Calu3 (cell line): ENCODE results near the gene LMLN. TPM values are rescaled to one million over a fixed set of nuclear protein-coding genes. Genes with fewer than 3 reads are reported as not detected.

Source experiments
- BruUV-seq: library from RNA; stranded (reverse); fragments of 400-500 nt; replicated peaks from 2 replicates; lab custom pipeline; 2021; lab: Mats Ljungman, UMichigan
- CTCF ChIA-PET: fragments of 300-600 bp; sonication (Branson Sonifier 250); formaldehyde crosslinking; loops from one replicate; lab custom pipeline; 2022; ENCODE audit warnings: antibody characterized with exemption; lab: Charles Lee
- DNase-seq: peaks from one replicate; pipeline ENCODE4 v3.0.0; 2022
- H3K27ac Mint-ChIP-seq: one replicate; pipeline ENCODE4 v1.8.0; 2022; ENCODE audit warnings: mixed read lengths; ENCODE audit not compliant: unreplicated experiment
- H3K27me3 Mint-ChIP-seq: one replicate; pipeline ENCODE4 v1.8.0; 2022; ENCODE audit warnings: mixed read lengths; ENCODE audit not compliant: unreplicated experiment
- H3K36me3 Mint-ChIP-seq: one replicate; pipeline ENCODE4 v1.8.0; 2022; ENCODE audit warnings: mild to moderate bottlenecking, moderate library complexity, mixed read lengths; ENCODE audit not compliant: insufficient read depth, unreplicated experiment
- H3K4me1 Mint-ChIP-seq: one replicate; pipeline ENCODE4 v1.8.0; 2022; ENCODE audit warnings: mild to moderate bottlenecking, low read depth, mixed read lengths; ENCODE audit not compliant: unreplicated experiment
- H3K4me3 Mint-ChIP-seq: one replicate; pipeline ENCODE4 v1.8.0; 2022; ENCODE audit warnings: mild to moderate bottlenecking, low read depth, moderate library complexity, mixed read lengths; ENCODE audit not compliant: unreplicated experiment
- H3K9me3 Mint-ChIP-seq: one replicate; pipeline ENCODE4 v1.8.0; 2022; ENCODE audit warnings: low read depth, mixed read lengths; ENCODE audit not compliant: unreplicated experiment
- CTCF ChIP-seq: fragments of 200-600 bp; IDR thresholded peaks from one replicate; pipeline ENCODE4 v1.8.0; 2022; ENCODE audit warnings: antibody characterized with exemption; ENCODE audit not compliant: unreplicated experiment
- intact Hi-C: fragments of 100-400 bp; cut with micrococcal nuclease; formaldehyde crosslinking; loops from one replicate; pipeline ENCODE4 v1.10.0; 2022; ENCODE audit not compliant: unreplicated experiment
- total RNA-seq: library from RNA; stranded (reverse); gene quantifications from 2 replicates; pipeline ENCODE4 v1.2.3, GENCODE V29; 2022

LMLN gene
- total RNA-seq, 1 experiment from 2014 or later, result 7.6 TPM

- Mint-ChIP-seq H3K4me3 (no peak overlapping the region), H3K27ac (no peak overlapping the region), H3K36me3 (no peaks in the 10 kb centered on the region), H3K27me3 (peaks cover 23% of the 10 kb centered on the region), H3K4me1 (no peaks in the 10 kb centered on the region), H3K9me3 (no peaks in the 10 kb centered on the region)
- TF ChIP-seq CTCF, result no peak
- BruUV-seq, result no TSS peak
- CTCF ChIA-PET, result no interaction called here
- intact Hi-C loops, result no loop called here
- no peak for DNase-seq
These were observed 101.4 kb downstream of the LMLN start for GRCh38 chr3:198061119-198062067.

- Mint-ChIP-seq H3K27ac (no peak overlapping the region), H3K36me3 (no peaks in the 10 kb centered on the region), H3K9me3 (no peaks in the 10 kb centered on the region), H3K4me1 (no peaks in the 10 kb centered on the region), H3K4me3 (no peak overlapping the region), H3K27me3 (peaks cover 23% of the 10 kb centered on the region)
- CTCF ChIA-PET, result no interaction called here
- no peak for TF ChIP-seq CTCF
- no peak for DNase-seq
- no TSS peak for BruUV-seq
- intact Hi-C loops, result no loop called here
These were observed 102.0 kb downstream of the LMLN start for GRCh38 chr3:198062068-198062465.

GRCh38 chr3:198064420-198064819, 104.4 kb downstream of the LMLN start:
- Mint-ChIP-seq H3K36me3 (no peaks in the 10 kb centered on the region), H3K9me3 (no peaks in the 10 kb centered on the region), H3K4me3 (no peak overlapping the region), H3K27ac (no peak overlapping the region), H3K4me1 (no peaks in the 10 kb centered on the region), H3K27me3 (peaks cover 8% of the 10 kb centered on the region)
- DNase-seq, result no peak
- CTCF ChIA-PET, result no interaction called here
- no TSS peak for BruUV-seq
- intact Hi-C loops, result no loop called here
- no peak for TF ChIP-seq CTCF

DNA sequence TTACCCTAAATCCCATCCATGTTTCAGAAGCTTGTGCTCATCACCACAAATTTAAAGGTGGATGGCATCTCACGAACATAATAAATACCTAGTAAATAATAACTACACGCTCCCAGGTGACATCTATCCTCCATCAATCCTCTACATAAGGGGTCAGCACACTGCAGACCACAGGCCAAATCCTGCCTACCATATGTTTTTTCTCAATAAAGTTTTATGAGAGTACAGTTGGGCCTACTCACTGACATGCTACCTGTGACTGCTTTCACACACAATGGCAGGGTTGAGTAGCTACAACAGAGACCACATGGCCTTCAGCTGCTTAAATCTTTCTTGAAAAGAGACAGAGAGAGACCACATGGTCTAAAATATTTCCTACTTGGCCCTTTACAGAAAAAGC, 105.9 kb downstream of the LMLN start:
- intact Hi-C loops, result no loop called here
- Mint-ChIP-seq H3K27me3 (no peaks in the 10 kb centered on the region), H3K4me1 (peaks cover 2% of the 10 kb centered on the region), H3K36me3 (no peaks in the 10 kb centered on the region), H3K27ac (no peak overlapping the region), H3K4me3 (no peak overlapping the region), H3K9me3 (no peaks in the 10 kb centered on the region)
- BruUV-seq, result no TSS peak
- DNase-seq, result no peak
- CTCF ChIA-PET, result no interaction called here
- TF ChIP-seq CTCF, result no peak
